A673 (cell line): ENCODE measurements around the gene CYP46A1. TPM values are rescaled to one million over a fixed set of nuclear protein-coding genes. Genes with fewer than 3 reads are reported as not detected.

ENCODE experiments used
- BruUV-seq: library from RNA; stranded (reverse); fragments of 400-500 nt; replicated peaks from 2 replicates; lab custom pipeline; 2021; lab: Mats Ljungman, UMichigan
- CTCF ChIA-PET: fragments of 300-600 bp; sonication (Branson Sonifier 250); formaldehyde crosslinking; loops from one replicate; lab custom pipeline; 2022; ENCODE audit warnings: antibody characterized with exemption; lab: Charles Lee
- POLR2A ChIA-PET: fragments of 300-600 bp; sonication (Branson Sonifier 250); formaldehyde crosslinking; loops from one replicate; lab custom pipeline; 2022; ENCODE audit warnings: antibody characterized with exemption; ENCODE audit not compliant: low non-redundant PET; lab: Charles Lee
- DNase-seq: peaks from one replicate; pipeline ENCODE4 v3.0.0-alpha.2; 2015; ENCODE audit warnings: low spot score
- H3K27ac ChIP-seq: fragments of 200-600 bp; sonication (generic); 2 replicates; pipeline ENCODE4 v1.5.1; 2016; ENCODE audit warnings: mixed run types, low read depth, mild to moderate bottlenecking, mixed read lengths, antibody characterized with exemption, low read length; ENCODE audit not compliant: poor library complexity, severe bottlenecking
- H3K27me3 ChIP-seq: fragments of 200-600 bp; sonication (generic); replicated peaks from 2 replicates; pipeline ENCODE4 v1.6.1; 2017; ENCODE audit warnings: mixed run types, low read depth, mild to moderate bottlenecking, mixed read lengths, antibody characterized with exemption, low read length; ENCODE audit not compliant: insufficient read depth, poor library complexity
- H3K36me3 ChIP-seq: fragments of 200-600 bp; sonication (generic); 2 replicates; pipeline ENCODE4 v1.6.1; 2016; ENCODE audit warnings: mixed run types, mild to moderate bottlenecking, mixed read lengths, antibody characterized with exemption, low read length; ENCODE audit not compliant: insufficient read depth, poor library complexity, severe bottlenecking
- H3K4me1 ChIP-seq: fragments of 200-600 bp; sonication (generic); 2 replicates; pipeline ENCODE4 v1.6.1; 2017; ENCODE audit warnings: mixed run types, mild to moderate bottlenecking, mixed read lengths, antibody characterized with exemption, low read length; ENCODE audit not compliant: insufficient read depth, poor library complexity, severe bottlenecking
- H3K4me3 ChIP-seq: fragments of 200-600 bp; sonication (generic); 2 replicates; pipeline ENCODE4 v1.5.1; 2016; ENCODE audit warnings: low read depth, mixed run types, mild to moderate bottlenecking, mixed read lengths, low read length; ENCODE audit not compliant: poor library complexity, severe bottlenecking
- H3K9me3 ChIP-seq: fragments of 200-600 bp; sonication (generic); 2 replicates; pipeline ENCODE4 v1.6.1; 2016; ENCODE audit warnings: mixed run types, low read depth, mild to moderate bottlenecking, mixed read lengths, antibody characterized with exemption, low read length; ENCODE audit not compliant: poor library complexity, severe bottlenecking
- CTCF ChIP-seq: fragments of 300-800, 200-600 bp; sonication (generic); conservative IDR thresholded peaks from 2 replicates; pipeline ENCODE4 v1.5.1; 2017; ENCODE audit warnings: low read depth, mild to moderate bottlenecking, antibody characterized with exemption, low read length, moderate library complexity, mixed read lengths
- EZH2 ChIP-seq: fragments of 200-600 bp; sonication (generic); IDR thresholded peaks from 2 replicates; pipeline ENCODE4 v1.6.1; 2017; ENCODE audit warnings: borderline replicate concordance, low read depth, mild to moderate bottlenecking, mixed read lengths, antibody characterized with exemption, low read length; ENCODE audit not compliant: poor library complexity, severe bottlenecking
- intact Hi-C: fragments of 100-400 bp; cut with micrococcal nuclease; formaldehyde crosslinking; loops from one replicate; pipeline ENCODE4 v1.10.0; 2022; ENCODE audit not compliant: unreplicated experiment
- total RNA-seq: library from RNA; stranded (reverse); gene quantifications from 2 replicates; pipeline ENCODE4 v1.2.3, GENCODE V29; 2021

CYP46A1 gene
- total RNA-seq, 1 experiment from 2014 or later: not detected

DNA sequence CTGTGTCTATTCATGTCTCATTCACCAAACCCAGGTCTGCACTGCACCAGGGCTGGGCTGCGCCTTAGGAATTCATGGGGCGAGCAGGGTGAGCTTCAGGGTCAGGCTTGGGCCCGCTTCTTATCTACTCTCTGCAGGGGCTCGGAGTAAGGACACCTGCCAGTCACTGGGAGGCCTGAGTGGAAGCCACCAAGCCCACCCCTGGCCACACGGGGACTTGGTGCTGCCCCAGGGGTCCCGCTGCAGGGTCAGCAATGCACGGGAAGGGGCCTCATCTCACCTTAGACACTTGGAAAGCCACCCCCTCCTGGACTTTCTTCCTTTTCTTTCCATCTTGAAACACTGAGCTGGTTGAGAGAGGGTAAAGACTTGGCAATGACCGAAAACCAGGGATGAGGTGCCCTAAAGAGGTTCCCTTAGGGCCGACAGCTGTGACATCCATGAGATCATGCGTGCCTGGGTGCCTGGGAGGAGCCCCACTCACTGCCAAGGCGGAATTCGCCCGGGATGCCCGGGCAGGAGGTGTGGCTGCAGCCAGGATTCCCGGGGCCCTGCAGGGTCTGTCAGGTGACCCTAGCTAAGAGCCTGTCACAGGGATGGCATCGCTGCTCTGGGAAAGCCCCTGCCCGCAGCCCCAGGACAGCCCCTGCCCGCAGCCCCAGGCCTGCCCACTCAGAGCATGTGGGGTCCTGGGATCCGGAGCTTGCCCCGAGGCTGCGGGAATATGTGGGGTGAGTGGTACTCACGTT lies 63.7 kb downstream of the CYP46A1 start:
- DNase-seq: no peak
- Histone ChIP-seq H3K4me3 (no peak overlapping the region), H3K9me3 (no peaks in the 10 kb centered on the region), H3K27me3 (no peaks in the 10 kb centered on the region), H3K36me3 (no peaks in the 10 kb centered on the region), H3K4me1 (peaks cover 13% of the 10 kb centered on the region), H3K27ac (no peak overlapping the region)
- TF ChIP-seq EZH2 (no peak), CTCF (no peak)
- no TSS peak for BruUV-seq
- ChIA-PET CTCF (interaction anchor here (0.6 kb wide), 1 partner anchor 135 kb away, joined by 3 read pairs; no protein-coding TSS in a partner anchor), POLR2A (no interaction called here)
- intact Hi-C loops: no loop called here

DNA sequence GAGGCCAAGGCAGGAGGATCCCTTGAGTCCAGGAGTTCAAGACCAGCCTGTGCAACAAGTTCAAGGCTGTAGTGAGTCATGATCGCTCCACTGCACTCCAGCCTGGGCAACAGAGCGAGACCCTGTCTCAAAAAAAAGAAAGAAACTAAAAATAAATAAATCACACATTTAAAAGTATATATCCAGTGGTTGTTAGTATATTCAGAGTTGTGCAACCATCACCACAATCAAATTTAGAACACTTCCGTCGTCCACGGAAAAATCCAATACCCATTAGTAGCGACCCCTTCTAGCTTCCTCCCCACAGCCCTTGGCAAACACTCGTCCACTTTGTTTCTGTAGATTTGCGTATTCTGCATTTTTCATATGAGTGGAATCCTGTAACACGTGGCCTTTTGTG lies 64.4 kb downstream of the CYP46A1 start:
- Histone ChIP-seq H3K27me3 (no peaks in the 10 kb centered on the region), H3K9me3 (no peaks in the 10 kb centered on the region), H3K4me1 (peaks cover 13% of the 10 kb centered on the region), H3K4me3 (no peak overlapping the region), H3K36me3 (no peaks in the 10 kb centered on the region), H3K27ac (no peak overlapping the region)
- intact Hi-C loops: no loop called here
- POLR2A ChIA-PET: no interaction called here
- no peak for DNase-seq
- TF ChIP-seq CTCF (no peak), EZH2 (no peak)
- CTCF ChIA-PET: interaction anchor here (0.6 kb wide), 1 partner anchor 134 kb away, joined by 3 read pairs; no protein-coding TSS in a partner anchor
- no TSS peak for BruUV-seq

GRCh38 chr14:99749142-99749541 lies 65.0 kb downstream of the CYP46A1 start:
- POLR2A ChIA-PET: no interaction called here
- H3K4me1 ChIP-seq: peaks cover 12% of the 10 kb centered on the region

More at GRCh38 chr14:99749142-99749541, 65.0 kb downstream of the CYP46A1 start:
- BruUV-seq: no TSS peak
- H3K27me3 ChIP-seq: no peaks in the 10 kb centered on the region
- DNase-seq: no peak
- H3K9me3 ChIP-seq: no peaks in the 10 kb centered on the region
- no peak overlapping the region for H3K4me3 ChIP-seq
- CTCF ChIA-PET: no interaction called here
- H3K27ac ChIP-seq: no peak overlapping the region
- TF ChIP-seq EZH2 (no peak), CTCF (peak; percentile 21; the same call in 1 of the 2 replicates)
- intact Hi-C loops: no loop called here
- H3K36me3 ChIP-seq: no peaks in the 10 kb centered on the region
